TTC549 (cell line): ENCODE results near the gene C3orf33.
"Not testable (repeated sequence)": the region's sequence is repeated elsewhere in the genome, so short reads cannot be mapped to it uniquely, and the experiment has no call there.

ENCODE experiments used
- FAIRE-seq: peaks from 2 replicates; lab custom pipeline; 2012; peaks lifted over from hg19 to GRCh38; lab: Jason Lieb, UNC

Gene C3orf33

GRCh38 chr3:155805802-155806618 is at the start of gene C3orf33:
C3orf33 (minus strand) TSS chr3:155806278; CDS start chr3:155806252, 26 bp downstream.
- FAIRE-seq, result no peak

GRCh38 chr3:155854141-155854940 is 48.3 kb upstream of the C3orf33 start, which contains the start of gene SLC33A1:
SLC33A1 (minus strand) TSS chr3:155854427; CDS start chr3:155853997, 430 bp downstream.
- peak; percentile 90 for FAIRE-seq

- no peak for FAIRE-seq
These were observed 47.4 kb upstream of the C3orf33 start for GRCh38 chr3:155853214-155854140.

- no peak for FAIRE-seq
These were observed 46.3 kb upstream of the C3orf33 start for GRCh38 chr3:155852341-155852740.

- not testable (repeated sequence) for FAIRE-seq
These were observed 43.3 kb upstream of the C3orf33 start for GRCh38 chr3:155849404-155849803.

GRCh38 chr3:155847993-155848392 is 41.9 kb upstream of the C3orf33 start:
- no peak for FAIRE-seq

GRCh38 chr3:155846119-155846518 is 40.0 kb upstream of the C3orf33 start:
- no peak for FAIRE-seq

- FAIRE-seq, result no peak
These were observed 37.5 kb upstream of the C3orf33 start for GRCh38 chr3:155843569-155843968.

- no peak for FAIRE-seq
These were observed 29.4 kb upstream of the C3orf33 start for GRCh38 chr3:155835341-155836071.

- not testable (repeated sequence) for FAIRE-seq
These were observed 22.5 kb upstream of the C3orf33 start for GRCh38 chr3:155828490-155829098.

GRCh38 chr3:155815030-155815545 is 9.0 kb upstream of the C3orf33 start:
- FAIRE-seq, result no peak

- FAIRE-seq, result peak; percentile 29
These were observed 7.1 kb upstream of the C3orf33 start for GRCh38 chr3:155813224-155813623.

GRCh38 chr3:155809181-155809580 is 3.1 kb upstream of the C3orf33 start:
- no peak for FAIRE-seq

- no peak for FAIRE-seq
These were observed 1.7 kb upstream of the C3orf33 start for GRCh38 chr3:155807823-155808222.

- no peak for FAIRE-seq
These were observed 775 bp downstream of the C3orf33 start for GRCh38 chr3:155805204-155805801.

- FAIRE-seq, result no peak
These were observed 1.8 kb downstream of the C3orf33 start for GRCh38 chr3:155804323-155804722.

GRCh38 chr3:155792532-155792931 is 13.5 kb downstream of the C3orf33 start:
- no peak for FAIRE-seq

- FAIRE-seq, result no peak
These were observed 14.9 kb downstream of the C3orf33 start for GRCh38 chr3:155791190-155791589.

GRCh38 chr3:155790272-155790925 is 15.7 kb downstream of the C3orf33 start:
- no peak for FAIRE-seq
